CD4-positive, alpha-beta T cell treated with Interleukin-21 for 1 hour (primary cell): ENCODE data around the gene EPN1.

Experiments
- DNase-seq: peaks from one replicate; pipeline ENCODE4 v3.0.0-alpha.2; 2020

Gene EPN1

DNA sequence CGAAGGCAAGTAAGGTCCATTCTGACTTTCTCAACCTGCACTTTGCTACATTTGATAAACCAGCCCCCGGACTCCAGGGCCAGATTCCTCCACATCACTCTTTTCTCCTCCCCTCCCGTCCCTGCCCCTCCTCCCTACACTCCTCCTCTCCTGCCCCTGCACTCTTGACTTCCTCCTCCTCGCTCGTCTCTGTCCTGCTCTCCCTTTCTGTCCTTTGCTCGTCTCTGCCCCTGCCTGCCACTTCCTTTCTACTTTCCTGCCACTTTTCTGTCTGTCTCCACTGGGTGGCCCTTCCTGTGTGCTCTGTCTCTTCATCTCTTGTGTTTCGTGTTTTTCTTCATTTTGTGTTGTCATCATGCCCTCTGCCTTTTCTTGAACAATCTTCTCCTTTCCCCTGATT is 13.2 kb upstream of the EPN1 start:
- DNase-seq = no peak

GRCh38 chr19:55663846-55664536 is 11.0 kb upstream of the EPN1 start:
- no peak for DNase-seq

GRCh38 chr19:55666343-55667005 is 8.6 kb upstream of the EPN1 start:
- no peak for DNase-seq

GRCh38 chr19:55667006-55667381 is 8.0 kb upstream of the EPN1 start:
- no peak for DNase-seq

DNA sequence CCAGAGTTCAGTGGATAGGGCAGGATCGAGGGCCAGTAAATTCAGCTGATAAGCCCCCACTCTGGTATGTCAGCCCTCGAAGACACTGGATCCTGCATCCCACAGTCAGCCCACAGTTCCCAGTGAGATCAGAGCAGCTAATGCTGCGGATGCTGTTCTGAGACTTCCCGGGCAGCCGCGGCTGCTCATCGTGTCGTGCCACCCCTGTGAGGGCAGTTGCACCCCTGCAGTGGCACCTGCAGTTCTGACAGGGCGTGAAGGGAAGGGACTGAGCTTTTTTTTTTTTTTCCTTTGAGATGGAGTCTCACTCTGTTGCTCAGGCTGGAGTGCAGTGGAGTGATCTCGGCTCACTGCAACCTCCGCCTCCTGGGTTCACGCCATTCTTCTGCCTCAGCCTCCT is 7.5 kb upstream of the EPN1 start:
- DNase-seq = no peak

DNA sequence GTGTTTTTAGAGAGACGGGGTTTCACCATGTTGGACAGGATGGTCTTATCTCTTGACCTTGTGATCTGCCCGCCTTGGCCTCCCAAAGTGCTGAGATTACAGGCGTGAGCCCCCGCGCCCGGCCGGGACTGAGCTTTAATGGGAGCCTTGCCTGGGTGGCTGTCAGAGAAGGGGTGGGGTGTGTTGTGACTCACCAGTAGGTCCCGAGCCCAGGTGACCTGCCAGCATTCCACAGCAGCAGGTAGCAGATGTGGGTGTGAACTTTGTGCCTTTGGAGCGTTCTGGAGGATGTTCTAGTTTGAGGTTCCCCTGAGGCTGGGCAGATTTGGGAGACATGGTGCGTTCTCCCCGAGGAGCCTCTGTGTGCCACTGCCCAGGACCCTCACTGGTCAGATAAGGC is 7.1 kb upstream of the EPN1 start:
- no peak for DNase-seq

DNA sequence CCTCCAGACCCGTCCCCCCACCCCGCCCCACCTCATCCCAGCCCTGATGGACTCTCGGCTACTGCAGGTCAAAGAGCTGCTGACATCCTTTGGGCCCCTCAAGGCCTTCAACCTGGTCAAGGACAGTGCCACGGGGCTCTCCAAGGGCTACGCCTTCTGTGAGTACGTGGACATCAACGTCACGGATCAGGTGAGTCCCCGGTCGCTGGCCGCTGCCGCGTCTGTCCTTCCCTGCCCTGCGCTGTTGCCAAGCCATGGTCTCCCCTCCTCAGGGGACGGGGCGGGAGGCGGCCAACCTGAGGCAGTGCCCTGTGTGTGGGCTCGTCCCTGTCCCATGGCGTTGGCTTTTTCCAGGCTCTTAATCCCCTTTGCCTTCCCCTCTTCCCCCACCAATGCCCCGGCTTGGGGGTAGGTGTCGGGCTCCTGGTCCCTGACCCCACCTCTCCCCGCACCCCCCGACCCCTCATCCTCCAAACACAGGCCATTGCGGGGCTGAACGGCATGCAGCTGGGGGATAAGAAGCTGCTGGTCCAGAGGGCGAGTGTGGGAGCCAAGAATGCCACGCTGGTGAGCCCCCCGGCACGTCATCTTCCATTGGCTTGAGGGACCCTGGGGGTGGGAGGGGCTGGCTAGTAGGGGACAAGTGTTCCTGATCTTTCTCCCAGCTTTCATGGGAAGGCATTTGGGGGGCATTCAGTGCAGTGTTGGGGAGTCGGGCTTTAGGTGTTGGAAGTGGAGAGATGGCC is 6.2 kb upstream of the EPN1 start:
- DNase-seq = no peak

GRCh38 chr19:55669418-55670279 is 5.4 kb upstream of the EPN1 start:
- DNase-seq = no peak

DNA sequence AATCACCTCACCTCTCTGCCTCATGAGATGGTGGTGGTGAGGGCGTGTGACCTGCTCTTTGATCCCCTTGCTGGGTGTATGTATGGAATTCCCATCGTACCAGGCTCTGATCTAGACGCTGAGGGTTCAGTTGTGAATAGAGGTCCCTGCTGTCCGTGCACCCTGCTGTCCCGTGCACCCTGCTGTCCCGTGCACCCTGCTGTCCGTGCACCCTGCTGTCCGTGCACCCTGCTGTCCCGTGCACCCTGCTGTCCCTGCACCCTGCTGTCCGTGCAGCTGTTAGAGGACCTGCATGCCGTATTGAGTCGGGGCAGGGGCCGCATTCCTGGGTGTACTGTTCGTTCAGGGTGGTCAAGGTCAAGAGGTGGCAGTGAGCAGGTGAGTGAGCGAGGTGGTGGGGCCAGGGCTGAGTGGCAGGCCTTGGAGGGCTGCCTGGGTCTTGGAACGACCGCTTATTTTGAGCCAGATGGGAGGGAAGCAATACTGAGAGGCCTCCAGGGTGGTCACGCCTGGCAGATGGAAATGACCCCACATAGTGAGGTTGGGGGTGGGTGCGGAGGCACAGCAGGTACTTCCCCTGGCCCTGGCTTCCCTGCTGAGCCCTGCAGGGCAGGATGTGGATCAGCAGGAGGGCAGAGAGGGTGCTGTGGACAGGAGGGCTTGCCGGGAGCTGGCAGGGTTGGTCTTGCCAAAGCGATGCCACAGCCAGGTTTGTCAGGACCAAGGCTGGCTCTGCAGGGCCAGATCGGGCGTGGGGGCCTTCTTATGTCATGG is 4.6 kb upstream of the EPN1 start:
- no peak for DNase-seq

- no peak for DNase-seq
Measured at GRCh38 chr19:55671054-55671378, 4.0 kb upstream of the EPN1 start.

DNA sequence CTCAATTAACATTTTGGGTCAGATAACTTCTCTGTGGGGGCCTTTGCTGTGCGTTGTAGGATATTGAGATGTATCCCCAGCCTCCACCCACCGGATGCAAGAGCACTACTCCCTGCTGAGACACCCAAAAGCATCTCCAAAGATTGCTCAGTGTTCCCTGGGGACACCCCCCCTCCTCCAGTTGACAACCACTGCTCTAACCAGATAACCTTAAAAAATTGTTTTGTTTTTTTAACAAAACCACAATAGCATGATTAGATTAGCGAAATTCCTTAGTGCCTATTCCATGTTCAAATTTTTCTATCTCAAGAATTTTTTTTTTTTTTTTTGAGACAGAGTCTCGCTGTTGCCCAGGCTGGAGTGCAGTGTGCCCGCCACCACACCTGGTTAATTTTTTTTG is 2.6 kb upstream of the EPN1 start:
- DNase-seq = no peak

DNA sequence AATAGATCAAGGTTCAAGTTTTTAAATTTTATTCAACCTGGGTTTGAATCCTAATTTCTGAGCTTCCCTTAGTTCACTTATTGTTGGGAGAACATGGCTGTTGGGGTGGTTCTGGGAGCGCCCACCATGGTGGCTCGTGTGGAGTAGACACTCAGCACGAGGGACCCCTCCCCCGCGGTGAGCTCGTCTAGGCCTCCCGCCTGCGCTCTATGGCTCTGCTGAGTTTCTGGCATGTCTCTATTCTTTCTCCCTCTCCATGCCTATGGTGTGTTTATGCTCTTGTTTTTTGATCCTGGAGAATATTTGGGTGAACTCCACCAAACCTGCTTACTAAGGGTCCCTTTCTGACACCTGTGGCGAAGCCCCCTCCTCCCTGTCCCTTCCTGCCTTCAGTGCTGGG is 1.6 kb upstream of the EPN1 start:
- no peak for DNase-seq

DNA sequence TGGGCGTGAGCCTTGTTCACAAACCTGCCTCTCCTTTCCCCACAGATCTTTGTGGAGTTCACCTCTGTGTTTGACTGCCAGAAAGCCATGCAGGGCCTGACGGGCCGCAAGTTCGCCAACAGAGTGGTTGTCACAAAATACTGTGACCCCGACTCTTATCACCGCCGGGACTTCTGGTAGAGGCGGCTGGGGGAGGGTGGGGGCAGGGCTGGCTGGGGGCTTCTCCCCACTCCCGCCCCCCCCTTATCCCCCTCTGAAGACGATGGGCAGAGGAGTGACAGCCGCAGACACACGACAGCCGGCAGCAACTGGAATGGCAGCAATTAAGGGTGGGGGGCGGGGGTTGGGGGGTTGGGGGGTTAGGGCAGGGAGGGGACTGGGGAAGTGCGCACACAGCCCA is 1.1 kb upstream of the EPN1 start:
- DNase-seq = no peak

GRCh38 chr19:55674459-55674840 is 576 bp upstream of the EPN1 start:
- DNase-seq = no peak

- no peak for DNase-seq
Measured at GRCh38 chr19:55675661-55676354, 782 bp downstream of the EPN1 start.

GRCh38 chr19:55676383-55676782 is 1.4 kb downstream of the EPN1 start:
- no peak for DNase-seq

DNA sequence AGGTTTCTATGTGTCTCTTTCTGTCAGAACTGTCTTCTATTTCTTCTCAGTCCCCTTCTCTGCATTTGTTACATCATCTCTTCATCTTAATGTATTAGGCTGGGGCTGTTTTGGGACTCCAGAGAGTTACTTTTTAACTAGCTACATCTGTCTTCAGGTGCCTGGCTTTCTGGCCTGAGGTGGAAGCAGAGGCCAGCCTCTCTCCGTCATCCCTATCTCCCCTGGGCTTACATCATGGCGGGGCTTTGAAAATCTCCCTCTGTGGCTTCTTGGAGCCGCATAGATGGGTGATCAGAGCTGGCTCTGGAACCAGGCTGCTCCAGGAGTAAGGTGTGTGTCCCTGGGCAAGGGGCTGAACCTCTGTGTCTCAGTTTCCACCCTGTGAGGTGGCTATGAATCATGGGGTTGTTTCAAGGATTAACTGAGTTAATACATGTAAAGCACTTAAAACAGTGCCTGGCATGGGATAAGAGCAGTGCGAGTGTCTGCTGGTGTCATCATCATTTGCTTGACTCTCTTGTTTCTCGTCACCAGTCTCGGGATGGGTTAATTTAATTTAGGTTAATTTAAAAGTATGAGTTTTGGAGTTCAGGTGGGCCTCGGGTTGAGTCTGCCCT is 2.0 kb downstream of the EPN1 start:
- DNase-seq = no peak

GRCh38 chr19:55677572-55678028 is 2.6 kb downstream of the EPN1 start:
- no peak for DNase-seq

DNA sequence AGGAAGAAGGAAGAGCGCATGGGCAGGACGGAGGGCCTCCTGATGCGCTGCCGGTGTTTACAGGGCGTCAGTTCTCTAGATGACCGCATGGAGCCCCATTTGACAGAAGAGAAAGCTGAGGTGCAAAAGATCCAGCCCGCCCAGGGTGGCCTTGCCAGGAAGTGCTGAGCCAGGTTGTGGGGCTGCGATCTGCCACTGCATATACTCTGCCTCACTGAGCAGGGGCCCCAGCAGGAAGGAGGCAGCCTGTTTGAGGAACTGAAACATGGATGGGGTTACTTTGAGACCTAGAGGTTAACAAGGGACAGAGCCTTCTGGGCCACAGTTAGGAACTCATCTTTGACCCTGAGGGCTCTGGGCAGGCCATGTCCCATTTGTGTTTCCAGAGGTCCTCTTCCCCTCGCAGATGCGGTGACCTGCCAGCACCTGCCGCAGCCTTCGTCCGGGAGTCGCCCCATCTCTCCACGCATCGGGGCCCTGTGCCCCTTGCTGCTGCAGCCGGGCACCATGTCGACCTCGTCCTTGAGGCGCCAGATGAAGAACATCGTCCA is 3.2 kb downstream of the EPN1 start:
- peak; percentile 29 for DNase-seq

GRCh38 chr19:55679343-55680257 is 4.6 kb downstream of the EPN1 start:
- DNase-seq = no peak
